ENCODE measurements around the gene AFP. TPM values are rescaled to one million over a fixed set of nuclear protein-coding genes. Genes with fewer than 3 reads are reported as not detected.

AFP gene
- total RNA-seq, 1 donor: not detected

GRCh38 chr4:73454920-73455319 lies 18.9 kb downstream of the AFP start:
- no peak for DNase-seq (ENCODE audit: insufficient read length, low spot score, missing footprints)
- Histone ChIP-seq H2AFZ (ENCODE audit: low read length) (no peak overlapping the region), H3K4me3 (ENCODE audit: insufficient read depth, low read length) (no peak overlapping the region), H3K27me3 (ENCODE audit: insufficient read depth, low read length) (no peaks in the 10 kb centered on the region), H3K36me3 (ENCODE audit: insufficient read depth, low read length) (no peaks in the 10 kb centered on the region), H3K79me2 (ENCODE audit: insufficient read depth, low read length) (no peaks in the 10 kb centered on the region), H3K4me1 (ENCODE audit: insufficient read depth, low read length) (peaks cover 14% of the 10 kb centered on the region), H3K9me3 (ENCODE audit: low read depth, low read length) (no peaks in the 10 kb centered on the region), H3K4me2 (ENCODE audit: insufficient read depth, low read length) (no peak overlapping the region), H3K27ac (ENCODE audit: low read depth, low read length) (no peak overlapping the region), H4K20me1 (ENCODE audit: insufficient read depth, low read length) (no peaks in the 10 kb centered on the region)
- no peak for TF ChIP-seq CTCF (IDR thresholded peaks at IDR 0.05; ENCODE audit: extremely low read depth, low read depth, low read length)

- no peak for TF ChIP-seq CTCF (IDR thresholded peaks at IDR 0.05; ENCODE audit: extremely low read depth, low read depth, low read length)
These were observed 20.4 kb downstream of the AFP start for GRCh38 chr4:73456177-73457022.

GRCh38 chr4:73458184-73459047 lies 22.4 kb downstream of the AFP start:
- H3K79me2 ChIP-seq (ENCODE audit: insufficient read depth, low read length): no peaks in the 10 kb centered on the region
- H3K4me3 ChIP-seq (ENCODE audit: insufficient read depth, low read length): no peak overlapping the region
- no peaks in the 10 kb centered on the region for H3K9me3 ChIP-seq (ENCODE audit: low read depth, low read length)
- no peak for TF ChIP-seq CTCF (IDR thresholded peaks at IDR 0.05; ENCODE audit: extremely low read depth, low read depth, low read length)
- H3K27ac ChIP-seq (ENCODE audit: low read depth, low read length): no peak overlapping the region
- H4K20me1 ChIP-seq (ENCODE audit: insufficient read depth, low read length): no peaks in the 10 kb centered on the region
- no peak overlapping the region for H3K4me2 ChIP-seq (ENCODE audit: insufficient read depth, low read length)
- H3K36me3 ChIP-seq (ENCODE audit: insufficient read depth, low read length): no peaks in the 10 kb centered on the region
- no peak overlapping the region for H2AFZ ChIP-seq (ENCODE audit: low read length)
- no peak for DNase-seq (ENCODE audit: insufficient read length, low spot score, missing footprints)
- H3K27me3 ChIP-seq (ENCODE audit: insufficient read depth, low read length): no peaks in the 10 kb centered on the region
- H3K4me1 ChIP-seq (ENCODE audit: insufficient read depth, low read length): no peaks in the 10 kb centered on the region

More at GRCh38 chr4:73456177-73457022, 20.4 kb downstream of the AFP start:
- H3K79me2 ChIP-seq (ENCODE audit: insufficient read depth, low read length): no peaks in the 10 kb centered on the region
- H3K27me3 ChIP-seq (ENCODE audit: insufficient read depth, low read length): no peaks in the 10 kb centered on the region
- no peak overlapping the region for H2AFZ ChIP-seq (ENCODE audit: low read length)
- no peaks in the 10 kb centered on the region for H4K20me1 ChIP-seq (ENCODE audit: insufficient read depth, low read length)
- DNase-seq (ENCODE audit: insufficient read length, low spot score, missing footprints): no peak
- H3K9me3 ChIP-seq (ENCODE audit: low read depth, low read length): no peaks in the 10 kb centered on the region
- no peak overlapping the region for H3K4me2 ChIP-seq (ENCODE audit: insufficient read depth, low read length)
- no peaks in the 10 kb centered on the region for H3K36me3 ChIP-seq (ENCODE audit: insufficient read depth, low read length)
- H3K4me1 ChIP-seq (ENCODE audit: insufficient read depth, low read length): no peaks in the 10 kb centered on the region
- H3K4me3 ChIP-seq (ENCODE audit: insufficient read depth, low read length): no peak overlapping the region
- no peak overlapping the region for H3K27ac ChIP-seq (ENCODE audit: low read depth, low read length)

GRCh38 chr4:73459048-73459421 lies 23.0 kb downstream of the AFP start:
- Histone ChIP-seq H3K79me2 (ENCODE audit: insufficient read depth, low read length) (no peaks in the 10 kb centered on the region), H3K4me1 (ENCODE audit: insufficient read depth, low read length) (no peaks in the 10 kb centered on the region)

More at GRCh38 chr4:73459048-73459421, 23.0 kb downstream of the AFP start:
- Histone ChIP-seq H4K20me1 (ENCODE audit: insufficient read depth, low read length) (no peaks in the 10 kb centered on the region), H3K27ac (ENCODE audit: low read depth, low read length) (no peak overlapping the region), H3K36me3 (ENCODE audit: insufficient read depth, low read length) (no peaks in the 10 kb centered on the region), H3K27me3 (ENCODE audit: insufficient read depth, low read length) (no peaks in the 10 kb centered on the region), H3K4me3 (ENCODE audit: insufficient read depth, low read length) (no peak overlapping the region), H3K9me3 (ENCODE audit: low read depth, low read length) (no peaks in the 10 kb centered on the region), H2AFZ (ENCODE audit: low read length) (no peak overlapping the region), H3K4me2 (ENCODE audit: insufficient read depth, low read length) (no peak overlapping the region)
- no peak for TF ChIP-seq CTCF (IDR thresholded peaks at IDR 0.05; ENCODE audit: extremely low read depth, low read depth, low read length)
- no peak for DNase-seq (ENCODE audit: insufficient read length, low spot score, missing footprints)

Data from osteoblast (primary cell).